Astrocyte (in vitro differentiated cells and primary cell): ENCODE results near the gene LRIT2. TPM values are rescaled to one million over a fixed set of nuclear protein-coding genes. Genes with fewer than 3 reads are reported as not detected.

ENCODE experiments used
- DNase-seq: peaks from one replicate; pipeline ENCODE4 v3.0.0-alpha.2; 2010; ENCODE audit warnings: low read depth
- FAIRE-seq: peaks from 2 replicates; lab custom pipeline; 2011; peaks lifted over from hg19 to GRCh38; lab: Jason Lieb, UNC
- H2AFZ ChIP-seq: 2 replicates; pipeline ENCODE4 v1.6.0; 2012; ENCODE audit warnings: low read depth, low read length, inconsistent platforms
- H3K27ac ChIP-seq: 2 replicates; pipeline ENCODE4 v1.5.1; 2011; ENCODE audit warnings: low read depth, low read length, inconsistent platforms
- H3K27me3 ChIP-seq: 2 replicates; pipeline ENCODE4 v1.6.0; 2011; ENCODE audit warnings: low read length, inconsistent platforms; ENCODE audit not compliant: insufficient read depth
- H3K36me3 ChIP-seq: 2 replicates; pipeline ENCODE4 v1.5.1; 2011; ENCODE audit warnings: low read length, inconsistent platforms; ENCODE audit not compliant: insufficient read depth
- H3K4me1 ChIP-seq: 2 replicates; pipeline ENCODE4 v1.5.1; 2011; ENCODE audit warnings: low read length, inconsistent platforms; ENCODE audit not compliant: insufficient read depth
- H3K4me2 ChIP-seq: 2 replicates; pipeline ENCODE4 v1.6.0; 2012; ENCODE audit warnings: low read length, inconsistent platforms
- H3K4me3 ChIP-seq: 2 replicates; pipeline ENCODE4 v1.5.1; 2011; ENCODE audit warnings: low read depth, mild to moderate bottlenecking, low read length, inconsistent platforms; ENCODE audit not compliant: insufficient read depth
- H3K79me2 ChIP-seq: 2 replicates; pipeline ENCODE4 v1.6.0; 2012; ENCODE audit warnings: mild to moderate bottlenecking, low read length, inconsistent platforms; ENCODE audit not compliant: insufficient read depth
- H3K9ac ChIP-seq: 2 replicates; pipeline ENCODE4 v1.6.0; 2012; ENCODE audit warnings: mild to moderate bottlenecking, low read length, inconsistent platforms
- H3K9me3 ChIP-seq: 2 replicates; pipeline ENCODE4 v1.5.1; 2012; ENCODE audit warnings: low read depth, mild to moderate bottlenecking, low read length, inconsistent platforms; ENCODE audit not compliant: insufficient read depth
- H4K20me1 ChIP-seq: 2 replicates; pipeline ENCODE4 v1.6.0; 2012; ENCODE audit warnings: low read length, inconsistent platforms; ENCODE audit not compliant: insufficient read depth
- H3K27ac Mint-ChIP-seq: one replicate; pipeline ENCODE4 v1.8.0; 2021; ENCODE audit warnings: mild to moderate bottlenecking, mixed read lengths; ENCODE audit not compliant: unreplicated experiment
- H3K27me3 Mint-ChIP-seq: one replicate; pipeline ENCODE4 v1.8.0; 2021; ENCODE audit warnings: low read depth, mixed read lengths; ENCODE audit not compliant: unreplicated experiment
- H3K36me3 Mint-ChIP-seq: one replicate; pipeline ENCODE4 v1.8.0; 2021; ENCODE audit warnings: low read depth, mixed read lengths; ENCODE audit not compliant: unreplicated experiment
- H3K4me1 Mint-ChIP-seq: one replicate; pipeline ENCODE4 v1.8.0; 2021; ENCODE audit warnings: low read depth, mixed read lengths; ENCODE audit not compliant: unreplicated experiment
- H3K4me3 Mint-ChIP-seq: one replicate; pipeline ENCODE4 v1.8.0; 2021; ENCODE audit warnings: mild to moderate bottlenecking, moderate library complexity, mixed read lengths; ENCODE audit not compliant: unreplicated experiment
- H3K9me3 Mint-ChIP-seq: one replicate; pipeline ENCODE4 v1.8.0; 2021; ENCODE audit warnings: mild to moderate bottlenecking, mixed read lengths; ENCODE audit not compliant: unreplicated experiment
- EZH2 ChIP-seq: IDR thresholded peaks from 2 replicates; pipeline ENCODE4 v1.6.1; 2012; ENCODE audit warnings: mild to moderate bottlenecking, low read length, inconsistent platforms; ENCODE audit not compliant: insufficient read depth
- total RNA-seq: library from RNA; stranded (reverse); gene quantifications from 2 replicates; pipeline ENCODE4 v1.2.1, GENCODE V29; 2021
- TF ChIP-seq, protein P1 (sequence below): IDR thresholded peaks from 2 replicates; pipeline ENCODE4 v1.5.1; 2011; ENCODE audit warnings: low read depth, mild to moderate bottlenecking, inconsistent platforms, low read length, moderate library complexity; ENCODE audit not compliant: insufficient read depth

The LRIT2 gene
- total RNA-seq, 1 donor from 2014 or later = not detected

DNA sequence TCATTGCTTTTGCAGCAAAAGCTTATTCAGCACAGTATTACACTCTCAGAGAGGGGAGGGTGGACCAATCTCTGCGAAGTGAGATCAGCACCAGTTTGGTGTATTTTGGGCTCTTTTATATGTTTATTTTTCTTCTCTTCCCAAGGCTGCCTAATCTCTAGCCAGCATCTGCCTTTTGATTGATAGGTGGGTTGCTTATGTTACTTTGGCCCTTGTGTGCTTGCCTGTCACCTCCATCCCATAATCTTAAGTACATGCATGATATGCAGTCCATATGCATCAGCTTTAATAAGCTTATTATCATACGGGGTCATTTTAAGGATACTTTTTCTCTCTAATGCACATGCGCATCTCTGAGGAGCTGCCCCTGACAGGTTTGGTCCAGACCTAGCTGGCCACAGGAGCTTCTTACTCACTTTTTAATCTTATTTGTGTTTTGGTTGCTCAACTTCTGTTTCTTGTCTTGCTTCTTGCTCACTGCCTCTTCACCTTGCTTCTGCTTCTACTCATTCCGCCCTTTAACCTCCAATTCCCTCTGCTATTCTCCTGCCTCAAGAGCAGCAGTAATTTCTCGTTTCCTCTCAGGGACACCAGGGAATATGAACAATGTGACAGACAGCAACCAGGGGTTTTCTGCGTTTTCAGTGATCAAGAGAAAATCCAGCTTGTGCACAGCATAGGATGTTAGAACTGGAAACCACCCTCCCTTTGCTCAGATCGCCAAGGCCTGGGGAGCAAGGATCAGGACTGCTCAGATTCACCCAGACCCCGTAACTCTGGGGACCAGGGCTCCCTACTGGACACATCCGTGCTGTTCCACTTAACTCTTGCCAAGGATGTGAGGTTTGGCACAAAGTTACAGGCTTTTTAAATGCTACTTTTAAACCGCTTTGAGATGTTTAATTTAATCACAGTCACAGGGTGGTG is 29.5 kb upstream of the LRIT2 start:
- H3K9me3 ChIP-seq = no peaks in the 10 kb centered on the region
- no peak overlapping the region for H3K9ac ChIP-seq
- no peaks in the 10 kb centered on the region for H3K36me3 ChIP-seq
- H3K4me3 Mint-ChIP-seq = no peak overlapping the region
- H3K27ac Mint-ChIP-seq = no peak overlapping the region
- peaks cover 4% of the 10 kb centered on the region for H3K9me3 Mint-ChIP-seq
- no peak overlapping the region for H2AFZ ChIP-seq
- no peaks in the 10 kb centered on the region for H4K20me1 ChIP-seq
- no peak overlapping the region for H3K27ac ChIP-seq
- H3K4me1 ChIP-seq = no peaks in the 10 kb centered on the region
- DNase-seq (no peak), FAIRE-seq (no peak)
- H3K4me2 ChIP-seq = no peak overlapping the region
- H3K4me1 Mint-ChIP-seq = no peaks in the 10 kb centered on the region
- no peaks in the 10 kb centered on the region for H3K79me2 ChIP-seq
- peaks cover 3% of the 10 kb centered on the region for H3K27me3 ChIP-seq
- H3K36me3 Mint-ChIP-seq = no peaks in the 10 kb centered on the region
- H3K27me3 Mint-ChIP-seq = peaks cover 36% of the 10 kb centered on the region
- TF ChIP-seq, protein P1, sequence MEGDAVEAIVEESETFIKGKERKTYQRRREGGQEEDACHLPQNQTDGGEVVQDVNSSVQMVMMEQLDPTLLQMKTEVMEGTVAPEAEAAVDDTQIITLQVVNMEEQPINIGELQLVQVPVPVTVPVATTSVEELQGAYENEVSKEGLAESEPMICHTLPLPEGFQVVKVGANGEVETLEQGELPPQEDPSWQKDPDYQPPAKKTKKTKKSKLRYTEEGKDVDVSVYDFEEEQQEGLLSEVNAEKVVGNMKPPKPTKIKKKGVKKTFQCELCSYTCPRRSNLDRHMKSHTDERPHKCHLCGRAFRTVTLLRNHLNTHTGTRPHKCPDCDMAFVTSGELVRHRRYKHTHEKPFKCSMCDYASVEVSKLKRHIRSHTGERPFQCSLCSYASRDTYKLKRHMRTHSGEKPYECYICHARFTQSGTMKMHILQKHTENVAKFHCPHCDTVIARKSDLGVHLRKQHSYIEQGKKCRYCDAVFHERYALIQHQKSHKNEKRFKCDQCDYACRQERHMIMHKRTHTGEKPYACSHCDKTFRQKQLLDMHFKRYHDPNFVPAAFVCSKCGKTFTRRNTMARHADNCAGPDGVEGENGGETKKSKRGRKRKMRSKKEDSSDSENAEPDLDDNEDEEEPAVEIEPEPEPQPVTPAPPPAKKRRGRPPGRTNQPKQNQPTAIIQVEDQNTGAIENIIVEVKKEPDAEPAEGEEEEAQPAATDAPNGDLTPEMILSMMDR = no peak
- TF ChIP-seq EZH2 = no peak
- H3K4me3 ChIP-seq = no peak overlapping the region

DNA sequence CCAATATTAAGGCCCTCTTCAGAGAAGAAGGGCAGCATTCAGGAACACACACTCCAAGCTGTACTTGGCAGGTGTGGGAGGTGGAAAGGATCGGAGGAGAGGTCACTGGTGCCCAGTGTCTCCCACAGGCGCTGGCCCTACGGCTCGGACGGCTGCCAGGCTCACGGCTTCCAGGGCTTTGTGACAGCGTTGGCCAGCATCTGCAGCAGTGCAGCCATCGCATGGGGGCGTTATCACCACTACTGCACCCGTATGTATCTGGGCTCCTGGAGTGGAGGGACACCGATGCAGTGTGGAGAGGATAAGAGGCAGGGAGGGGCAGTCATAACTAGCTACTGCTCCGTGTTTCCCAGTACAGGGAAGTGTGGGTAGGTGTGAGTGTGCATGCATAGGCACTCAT is 23.4 kb upstream of the LRIT2 start:
- no peaks in the 10 kb centered on the region for H4K20me1 ChIP-seq
- H3K36me3 ChIP-seq = no peaks in the 10 kb centered on the region
- H3K4me3 ChIP-seq = no peak overlapping the region
- H3K27ac Mint-ChIP-seq = peak overlapping the region; percentile 69
- no peak overlapping the region for H3K4me2 ChIP-seq
- no peak for FAIRE-seq
- H3K4me1 ChIP-seq = no peaks in the 10 kb centered on the region
- H3K4me3 Mint-ChIP-seq = no peak overlapping the region
- no peak overlapping the region for H3K27ac ChIP-seq
- H3K27me3 ChIP-seq = peaks cover 16% of the 10 kb centered on the region
- no peaks in the 10 kb centered on the region for H3K79me2 ChIP-seq
- no peak overlapping the region for H3K9ac ChIP-seq
- peaks cover 4% of the 10 kb centered on the region for H3K9me3 Mint-ChIP-seq
- H2AFZ ChIP-seq = no peak overlapping the region
- TF ChIP-seq, protein P1 = no peak
- TF ChIP-seq EZH2 = no peak
- peaks cover 30% of the 10 kb centered on the region for H3K27me3 Mint-ChIP-seq
- no peaks in the 10 kb centered on the region for H3K9me3 ChIP-seq
- no peaks in the 10 kb centered on the region for H3K36me3 Mint-ChIP-seq
- DNase-seq = no peak
- H3K4me1 Mint-ChIP-seq = no peaks in the 10 kb centered on the region

DNA sequence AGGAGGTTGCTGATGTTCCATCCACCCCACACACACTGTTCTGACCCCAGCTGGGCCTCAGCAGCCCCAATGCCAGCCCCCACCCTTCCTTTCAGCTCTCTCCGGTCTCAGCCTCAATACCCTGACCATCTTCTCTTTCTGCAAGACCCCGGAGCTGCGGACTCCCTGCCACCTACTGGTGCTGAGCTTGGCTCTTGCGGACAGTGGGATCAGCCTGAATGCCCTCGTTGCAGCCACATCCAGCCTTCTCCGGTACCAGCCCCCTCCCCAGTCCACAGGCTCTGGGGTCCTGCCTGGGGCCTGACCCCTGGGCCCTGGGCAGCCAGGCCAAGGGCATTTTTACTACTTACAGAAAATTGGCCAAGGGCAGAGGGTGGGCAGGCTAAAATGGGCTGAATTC is 22.2 kb upstream of the LRIT2 start:
- Histone ChIP-seq H2AFZ (no peak overlapping the region), H3K79me2 (no peaks in the 10 kb centered on the region), H3K27ac (no peak overlapping the region), H3K9ac (no peak overlapping the region), H4K20me1 (no peaks in the 10 kb centered on the region), H3K4me1 (no peaks in the 10 kb centered on the region), H3K4me3 (no peak overlapping the region), H3K4me2 (no peak overlapping the region), H3K27me3 (peaks cover 16% of the 10 kb centered on the region), H3K36me3 (no peaks in the 10 kb centered on the region), H3K9me3 (no peaks in the 10 kb centered on the region)
- no peaks in the 10 kb centered on the region for H3K9me3 Mint-ChIP-seq
- TF ChIP-seq EZH2 = no peak
- TF ChIP-seq, protein P1 = no peak
- H3K27ac Mint-ChIP-seq = no peak overlapping the region
- DNase-seq (no peak), FAIRE-seq (no peak)
- H3K27me3 Mint-ChIP-seq = peaks cover 19% of the 10 kb centered on the region
- H3K4me1 Mint-ChIP-seq = no peaks in the 10 kb centered on the region
- no peak overlapping the region for H3K4me3 Mint-ChIP-seq
- H3K36me3 Mint-ChIP-seq = no peaks in the 10 kb centered on the region
